ENCODE measurements around the gene SSBP4.

DNA sequence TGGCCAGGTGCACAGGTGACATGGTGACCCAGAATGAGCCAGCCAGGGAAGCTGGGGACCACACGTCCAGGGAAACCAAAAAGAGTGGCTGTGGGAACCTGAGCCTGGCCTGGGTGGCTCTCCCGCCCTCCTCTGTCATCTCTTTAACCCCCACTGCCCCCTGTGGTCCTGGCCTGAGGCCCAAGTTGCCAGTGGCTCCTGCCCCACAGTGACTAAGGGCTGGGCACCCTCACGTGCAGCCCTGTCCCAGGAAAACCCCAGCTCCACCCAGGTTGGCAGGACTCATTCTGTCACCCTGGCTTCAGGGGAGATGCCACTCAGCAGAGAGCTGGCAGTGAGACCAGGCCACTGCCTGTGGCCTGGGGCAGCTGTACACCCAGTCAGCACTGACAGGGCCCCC lies 49.3 kb downstream of the SSBP4 start:
- TF ChIP-seq, protein P1, sequence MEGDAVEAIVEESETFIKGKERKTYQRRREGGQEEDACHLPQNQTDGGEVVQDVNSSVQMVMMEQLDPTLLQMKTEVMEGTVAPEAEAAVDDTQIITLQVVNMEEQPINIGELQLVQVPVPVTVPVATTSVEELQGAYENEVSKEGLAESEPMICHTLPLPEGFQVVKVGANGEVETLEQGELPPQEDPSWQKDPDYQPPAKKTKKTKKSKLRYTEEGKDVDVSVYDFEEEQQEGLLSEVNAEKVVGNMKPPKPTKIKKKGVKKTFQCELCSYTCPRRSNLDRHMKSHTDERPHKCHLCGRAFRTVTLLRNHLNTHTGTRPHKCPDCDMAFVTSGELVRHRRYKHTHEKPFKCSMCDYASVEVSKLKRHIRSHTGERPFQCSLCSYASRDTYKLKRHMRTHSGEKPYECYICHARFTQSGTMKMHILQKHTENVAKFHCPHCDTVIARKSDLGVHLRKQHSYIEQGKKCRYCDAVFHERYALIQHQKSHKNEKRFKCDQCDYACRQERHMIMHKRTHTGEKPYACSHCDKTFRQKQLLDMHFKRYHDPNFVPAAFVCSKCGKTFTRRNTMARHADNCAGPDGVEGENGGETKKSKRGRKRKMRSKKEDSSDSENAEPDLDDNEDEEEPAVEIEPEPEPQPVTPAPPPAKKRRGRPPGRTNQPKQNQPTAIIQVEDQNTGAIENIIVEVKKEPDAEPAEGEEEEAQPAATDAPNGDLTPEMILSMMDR (IDR thresholded peaks at IDR 0.05 in 2 of 3, conservative IDR thresholded peaks at IDR 0.05 in 1 of 3; ENCODE audit: borderline replicate concordance in 1 of 3, insufficient read depth in 1 of 3, low read depth in 2 of 3, low read length in 2 of 3) = no peak
- TF ChIP-seq POLR2AphosphoS5 (IDR thresholded peaks at IDR 0.05; ENCODE audit: low read depth, low read length) = no peak
- TF ChIP-seq JUND (IDR thresholded peaks at IDR 0.05) = no peak
- no peak for TF ChIP-seq EZH2 (IDR thresholded peaks at IDR 0.05)
- TF ChIP-seq CBX3 (IDR thresholded peaks at IDR 0.05; ENCODE audit: low read depth) = no peak

Measured in HCT116 (cell line).